ENCODE data around the gene NPC2. TPM values are rescaled to one million over a fixed set of nuclear protein-coding genes. Genes with fewer than 3 reads are reported as not detected.

The NPC2 gene
- total RNA-seq, 1 donor from 2014 or later: 191 TPM

DNA sequence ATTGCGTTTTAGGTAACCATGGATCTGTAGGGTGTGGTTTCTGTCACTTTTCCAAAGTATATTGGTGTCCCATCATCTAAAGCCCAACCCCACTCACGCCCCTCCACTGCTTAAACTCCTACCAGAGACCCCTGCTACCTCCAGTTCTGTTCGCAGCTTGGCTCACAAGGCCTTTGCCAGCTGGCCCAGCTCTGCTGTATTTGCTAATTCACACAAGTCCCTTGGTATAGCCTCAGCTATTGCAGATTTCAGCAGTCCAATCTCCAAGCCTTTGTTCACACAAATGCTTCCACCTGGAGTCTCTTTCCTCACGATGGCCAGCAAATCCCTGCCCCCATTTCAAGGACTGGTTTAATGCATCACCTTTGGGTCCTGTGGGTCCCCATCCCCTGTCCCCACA, 24.6 kb upstream of the NPC2 start:
- no peak for TF ChIP-seq CTCF (IDR thresholded peaks at IDR 0.05; ENCODE audit: insufficient read depth, low read length, severe bottlenecking)
- DNase-seq (ENCODE audit: low read depth) (no peak), FAIRE-seq (no peak)
- Histone ChIP-seq H3K36me3 (ENCODE audit: control insufficient read depth, insufficient read depth, low read length) (no peaks in the 10 kb centered on the region), H3K4me3 (ENCODE audit: low read depth, low read length) (no peak overlapping the region), H3K27me3 (ENCODE audit: control insufficient read depth, insufficient read depth, low read length) (no peaks in the 10 kb centered on the region)

GRCh38 chr14:74516451-74517160, 23.5 kb upstream of the NPC2 start:
- TF ChIP-seq CTCF (IDR thresholded peaks at IDR 0.05; ENCODE audit: insufficient read depth, low read length, severe bottlenecking): no peak
- peak; percentile 49 for DNase-seq (ENCODE audit: low read depth)
- Histone ChIP-seq H3K27me3 (ENCODE audit: control insufficient read depth, insufficient read depth, low read length) (no peaks in the 10 kb centered on the region), H3K4me3 (ENCODE audit: low read depth, low read length) (no peak overlapping the region), H3K36me3 (ENCODE audit: control insufficient read depth, insufficient read depth, low read length) (no peaks in the 10 kb centered on the region)
- FAIRE-seq: no peak

DNA sequence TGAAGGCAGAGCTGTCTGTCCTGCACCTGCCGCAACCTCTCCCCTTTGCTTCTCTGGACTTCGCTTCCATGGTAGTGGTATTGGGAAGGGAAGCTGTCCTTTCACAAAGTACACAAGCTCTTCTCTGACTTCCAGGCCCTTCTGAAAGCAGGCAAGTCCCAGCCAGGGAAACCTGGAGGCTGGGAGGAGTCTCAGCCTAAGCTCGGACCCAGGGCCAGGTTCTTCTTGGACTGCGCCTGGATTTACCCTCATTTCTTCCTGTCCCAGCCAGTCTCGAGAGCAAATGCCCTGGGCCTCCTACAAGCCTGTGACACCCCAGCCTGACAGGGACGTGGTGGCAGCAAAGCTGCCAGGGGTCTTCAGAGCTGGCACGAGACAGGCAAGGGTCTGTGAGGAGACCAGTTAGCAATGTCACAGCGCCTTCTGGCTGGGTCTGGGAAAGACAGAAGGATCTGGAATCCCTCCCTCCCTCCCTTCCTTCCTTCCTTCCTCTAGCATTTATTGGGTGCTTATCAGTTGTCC, 22.8 kb upstream of the NPC2 start:
- DNase-seq (ENCODE audit: low read depth) (no peak), FAIRE-seq (no peak)
- no peak for TF ChIP-seq CTCF (IDR thresholded peaks at IDR 0.05; ENCODE audit: insufficient read depth, low read length, severe bottlenecking)
- H3K27me3 ChIP-seq (ENCODE audit: control insufficient read depth, insufficient read depth, low read length): no peaks in the 10 kb centered on the region
- H3K36me3 ChIP-seq (ENCODE audit: control insufficient read depth, insufficient read depth, low read length): no peaks in the 10 kb centered on the region
- H3K4me3 ChIP-seq (ENCODE audit: low read depth, low read length): no peak overlapping the region

DNA sequence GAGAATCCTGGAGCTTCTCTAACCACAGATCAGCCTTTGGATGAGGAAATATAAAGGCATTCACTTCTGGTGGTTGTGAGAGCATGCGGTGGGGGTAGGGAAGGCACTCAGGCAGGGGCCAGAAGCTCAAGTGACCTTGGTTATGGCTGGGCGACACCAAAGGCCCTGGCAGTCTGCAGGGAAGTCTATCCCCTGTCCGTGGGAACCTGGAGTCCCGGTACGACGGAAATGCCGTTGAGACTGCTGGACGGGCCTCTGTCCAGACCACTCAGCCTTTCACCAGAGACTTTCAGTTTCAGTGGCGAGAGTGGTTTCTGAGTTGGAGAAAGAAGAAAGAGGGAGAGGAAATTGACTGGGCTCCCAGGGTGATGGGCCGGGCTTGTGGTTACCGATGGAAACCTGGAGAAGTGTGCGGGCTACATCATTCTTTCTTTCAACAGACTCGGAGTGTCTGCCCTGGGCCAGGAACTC, 21.4 kb upstream of the NPC2 start:
- Histone ChIP-seq H3K27me3 (ENCODE audit: control insufficient read depth, insufficient read depth, low read length) (no peaks in the 10 kb centered on the region), H3K4me3 (ENCODE audit: low read depth, low read length) (no peak overlapping the region), H3K36me3 (ENCODE audit: control insufficient read depth, insufficient read depth, low read length) (no peaks in the 10 kb centered on the region)
- DNase-seq (ENCODE audit: low read depth) (peak; percentile 60), FAIRE-seq (peak; percentile 13)
- no peak for TF ChIP-seq CTCF (IDR thresholded peaks at IDR 0.05; ENCODE audit: insufficient read depth, low read length, severe bottlenecking)

DNA sequence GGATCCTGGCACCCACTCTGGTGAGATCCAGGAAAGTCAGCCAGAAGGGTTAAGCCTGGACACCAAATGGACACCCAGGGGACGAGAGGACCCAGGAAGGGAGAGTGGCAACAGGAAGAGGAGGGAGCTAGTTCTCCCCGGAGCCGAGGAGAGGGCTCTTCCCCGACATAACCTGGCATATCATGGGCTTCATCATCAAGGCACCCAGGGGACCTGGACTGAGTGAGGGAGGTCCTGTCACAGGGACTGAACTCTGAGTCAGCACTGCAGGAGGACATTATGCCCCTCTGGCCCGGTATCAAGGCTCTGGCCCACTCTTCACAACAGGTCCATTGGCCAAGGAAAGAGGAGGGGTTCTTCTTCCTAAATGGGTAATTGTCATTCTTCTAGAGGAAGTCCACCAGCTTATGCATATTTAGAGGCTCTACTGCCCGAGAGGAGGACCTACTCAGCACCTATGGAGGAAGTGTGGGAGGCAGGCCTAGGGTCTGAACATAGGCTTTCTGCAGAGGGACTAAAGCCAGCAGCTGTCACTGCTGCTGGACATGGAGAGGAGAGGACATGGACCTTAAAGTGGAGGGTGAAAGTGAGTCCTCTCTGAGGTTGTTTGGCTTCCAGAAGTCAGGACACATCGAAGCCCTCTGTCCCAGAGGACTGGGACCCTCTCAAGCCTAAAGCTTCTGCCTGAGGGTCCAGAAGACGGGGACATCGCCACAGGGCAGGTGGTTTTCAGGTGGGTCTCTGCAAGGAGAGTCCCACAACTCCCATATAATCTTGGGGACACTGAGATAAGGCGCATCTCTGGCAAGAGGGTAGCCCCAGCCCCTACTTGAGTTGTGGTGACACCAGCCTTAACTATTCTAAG, 19.1 kb upstream of the NPC2 start:
- FAIRE-seq: no peak
- TF ChIP-seq CTCF (IDR thresholded peaks at IDR 0.05; ENCODE audit: insufficient read depth, low read length, severe bottlenecking): no peak
- DNase-seq (ENCODE audit: low read depth): no peak

More for the DNA sequence above, 19.1 kb upstream of the NPC2 start:
- Histone ChIP-seq H3K36me3 (ENCODE audit: control insufficient read depth, insufficient read depth, low read length) (no peaks in the 10 kb centered on the region), H3K27me3 (ENCODE audit: control insufficient read depth, insufficient read depth, low read length) (no peaks in the 10 kb centered on the region), H3K4me3 (ENCODE audit: low read depth, low read length) (no peak overlapping the region)
